Keratinocyte (primary cell): Measurements from ENCODE around the gene MAPK4. TPM values are rescaled to one million over a fixed set of nuclear protein-coding genes. Genes with fewer than 3 reads are reported as not detected.

Experiments
- DNase-seq: peaks from one replicate; pipeline ENCODE4 v3.0.0-alpha.2; 2011; ENCODE audit warnings: low read depth, missing footprints, low spot score
- FAIRE-seq: peaks from 2 replicates; lab custom pipeline; 2011; peaks lifted over from hg19 to GRCh38; lab: Jason Lieb, UNC
- H2AFZ ChIP-seq: 2 replicates; pipeline ENCODE4 v1.6.0; 2012; ENCODE audit warnings: low read length, control low read depth, inconsistent platforms; ENCODE audit not compliant: control insufficient read depth
- H3K27ac ChIP-seq: 2 replicates; pipeline ENCODE4 v1.5.1; 2011; ENCODE audit warnings: low read length; ENCODE audit not compliant: control insufficient read depth, insufficient read depth
- H3K27me3 ChIP-seq: 3 replicates; pipeline ENCODE4 v1.6.0; 2011; ENCODE audit warnings: low read length; ENCODE audit not compliant: control insufficient read depth, insufficient read depth; ENCODE audit errors: extremely low read depth
- H3K36me3 ChIP-seq, 2 experiments: 2 replicates in 1 of 2; 3 replicates in 1 of 2; pipeline ENCODE4 v1.5.1; 2011; ENCODE audit warnings: low read length in 2 of 2, mild to moderate bottlenecking in 1 of 2; ENCODE audit not compliant: control insufficient read depth in 2 of 2, insufficient read depth in 2 of 2; ENCODE audit errors: extremely low read depth in 1 of 2
- H3K4me1 ChIP-seq: 3 replicates; pipeline ENCODE4 v1.5.1; 2011; ENCODE audit warnings: low read length; ENCODE audit not compliant: control insufficient read depth, insufficient read depth; ENCODE audit errors: extremely low read depth
- H3K4me2 ChIP-seq: 3 replicates; pipeline ENCODE4 v1.6.0; 2011; ENCODE audit warnings: low read depth, low read length; ENCODE audit not compliant: control insufficient read depth, insufficient read depth; ENCODE audit errors: extremely low read depth
- H3K4me3 ChIP-seq, 3 experiments: fragments of 200-600 bp in 1 of 3; sonication (generic) in 1 of 3; 2 replicates in 2 of 3; 3 replicates in 1 of 3; pipeline ENCODE4 v1.5.1; 2011 to 2016; ENCODE audit warnings: low read length in 3 of 3, mild to moderate bottlenecking in 3 of 3, control low read depth in 2 of 3, inconsistent platforms in 1 of 3, low read depth in 1 of 3, mixed read lengths in 1 of 3, mixed run types in 1 of 3, moderate library complexity in 1 of 3; ENCODE audit not compliant: control insufficient read depth in 2 of 3, insufficient read depth in 2 of 3; ENCODE audit errors: extremely low read depth in 1 of 3
- H3K79me2 ChIP-seq: 2 replicates; pipeline ENCODE4 v1.6.0; 2012; ENCODE audit warnings: low read length; ENCODE audit not compliant: control insufficient read depth, insufficient read depth
- H3K9ac ChIP-seq: 3 replicates; pipeline ENCODE4 v1.6.0; 2011; ENCODE audit warnings: low read length; ENCODE audit not compliant: control insufficient read depth, insufficient read depth; ENCODE audit errors: extremely low read depth
- H3K9me1 ChIP-seq: 3 replicates; pipeline ENCODE4 v1.6.0; 2011; ENCODE audit warnings: low read length; ENCODE audit not compliant: control insufficient read depth, insufficient read depth; ENCODE audit errors: extremely low read depth
- H3K9me3 ChIP-seq: 2 replicates; pipeline ENCODE4 v1.5.1; 2012; ENCODE audit warnings: low read depth, low read length; ENCODE audit not compliant: control insufficient read depth
- H4K20me1 ChIP-seq: 3 replicates; pipeline ENCODE4 v1.6.0; 2011; ENCODE audit warnings: low read length; ENCODE audit not compliant: control insufficient read depth, insufficient read depth; ENCODE audit errors: extremely low read depth
- EZH2 ChIP-seq: IDR thresholded peaks from one replicate; pipeline ENCODE4 v1.6.1; 2012; ENCODE audit warnings: inconsistent platforms, mild to moderate bottlenecking, low read length, moderate library complexity
- dilution Hi-C: fragments of 300-500 bp; cut with MboI; formaldehyde crosslinking; loops from one replicate; pipeline ENCODE4 v1.7.0; 2020; ENCODE audit warnings: low sequenced_read_pairs; ENCODE audit not compliant: extremely low pct_ligation_motif_present
- polyA plus RNA-seq, 5 experiments: library from polyadenylated mRNA; depleted of rRNA in 3 of 5; stranded (reverse) in 3 of 5; stranded (forward) in 1 of 5; unstranded in 1 of 5; fragments of >200 nt; gene quantifications; 1 replicate in 1 of 5; 2 replicates in 3 of 5; 3 replicates in 1 of 5; pipeline versions ENCODE4 v1.2.1 to v1.2.3, GENCODE V29; 2011 to 2012; ENCODE audit warnings: missing spikeins in 2 of 5, low read depth in 1 of 5, low replicate concordance in 1 of 5
- TF ChIP-seq, protein P1 (sequence below), 3 experiments: IDR thresholded peaks in 1 of 3; conservative IDR thresholded peaks in 1 of 3; optimal IDR thresholded peaks in 1 of 3; 2 replicates in 2 of 3; 3 replicates in 1 of 3; pipeline versions ENCODE3 to v1.5.1; 2011; ENCODE audit warnings: low read length in 3 of 3, mild to moderate bottlenecking in 3 of 3, moderate library complexity in 2 of 3, control low read depth in 1 of 3, inconsistent platforms in 1 of 3; ENCODE audit not compliant: insufficient read depth in 2 of 3; ENCODE audit errors: extremely low read depth in 1 of 3

MAPK4 gene
- polyA plus RNA-seq, 1 donor (not counting 4 experiments of a cell fraction or from before 2014, with no cell fraction given) = not detected

DNA sequence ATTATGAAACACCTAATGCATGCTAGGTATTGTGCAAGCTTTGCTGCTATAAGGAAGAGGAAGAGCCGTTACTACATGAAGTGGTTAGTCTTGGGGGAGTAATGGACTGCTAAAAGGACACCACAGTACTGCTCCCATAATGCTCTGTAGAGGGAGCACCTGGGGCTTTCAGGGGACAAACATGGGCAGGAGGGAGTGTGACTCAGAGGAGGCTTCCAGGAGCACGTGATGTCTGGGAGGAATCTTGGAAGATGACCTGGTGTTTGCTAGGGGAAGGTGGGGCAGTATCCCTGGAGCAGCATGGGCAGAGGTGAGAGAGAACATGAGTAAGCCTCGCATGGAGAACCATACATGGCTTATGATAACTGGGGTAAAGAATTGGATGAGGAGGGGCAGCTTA is 18.8 kb downstream of the MAPK4 start:
- no peak overlapping the region for H3K4me2 ChIP-seq
- no peak overlapping the region for H3K9ac ChIP-seq
- TF ChIP-seq, protein P1, sequence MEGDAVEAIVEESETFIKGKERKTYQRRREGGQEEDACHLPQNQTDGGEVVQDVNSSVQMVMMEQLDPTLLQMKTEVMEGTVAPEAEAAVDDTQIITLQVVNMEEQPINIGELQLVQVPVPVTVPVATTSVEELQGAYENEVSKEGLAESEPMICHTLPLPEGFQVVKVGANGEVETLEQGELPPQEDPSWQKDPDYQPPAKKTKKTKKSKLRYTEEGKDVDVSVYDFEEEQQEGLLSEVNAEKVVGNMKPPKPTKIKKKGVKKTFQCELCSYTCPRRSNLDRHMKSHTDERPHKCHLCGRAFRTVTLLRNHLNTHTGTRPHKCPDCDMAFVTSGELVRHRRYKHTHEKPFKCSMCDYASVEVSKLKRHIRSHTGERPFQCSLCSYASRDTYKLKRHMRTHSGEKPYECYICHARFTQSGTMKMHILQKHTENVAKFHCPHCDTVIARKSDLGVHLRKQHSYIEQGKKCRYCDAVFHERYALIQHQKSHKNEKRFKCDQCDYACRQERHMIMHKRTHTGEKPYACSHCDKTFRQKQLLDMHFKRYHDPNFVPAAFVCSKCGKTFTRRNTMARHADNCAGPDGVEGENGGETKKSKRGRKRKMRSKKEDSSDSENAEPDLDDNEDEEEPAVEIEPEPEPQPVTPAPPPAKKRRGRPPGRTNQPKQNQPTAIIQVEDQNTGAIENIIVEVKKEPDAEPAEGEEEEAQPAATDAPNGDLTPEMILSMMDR (optimal IDR thresholded peaks at IDR 0.05 in 1 of 3, IDR thresholded peaks at IDR 0.05 in 1 of 3, conservative IDR thresholded peaks at IDR 0.05 in 1 of 3; ENCODE audit: extremely low read depth in 1 of 3, insufficient read depth in 2 of 3, low read length in 3 of 3) = peak in 2 of 3 experiments; percentile 12 to 21
- no peak for TF ChIP-seq EZH2
- H3K4me3 ChIP-seq = no peak overlapping the region
- H3K9me1 ChIP-seq = no peaks in the 10 kb centered on the region
- H3K4me1 ChIP-seq = peaks cover 6% of the 10 kb centered on the region
- DNase-seq = peak; percentile 44
- H3K27ac ChIP-seq = no peak overlapping the region
- no peak overlapping the region for H2AFZ ChIP-seq
- no peaks in the 10 kb centered on the region for H3K36me3 ChIP-seq
- FAIRE-seq = no peak
- H3K9me3 ChIP-seq = no peaks in the 10 kb centered on the region
- H3K79me2 ChIP-seq = no peaks in the 10 kb centered on the region
- H3K27me3 ChIP-seq = peaks cover 3% of the 10 kb centered on the region
- H4K20me1 ChIP-seq = no peaks in the 10 kb centered on the region
- dilution Hi-C loops = no loop called here

DNA sequence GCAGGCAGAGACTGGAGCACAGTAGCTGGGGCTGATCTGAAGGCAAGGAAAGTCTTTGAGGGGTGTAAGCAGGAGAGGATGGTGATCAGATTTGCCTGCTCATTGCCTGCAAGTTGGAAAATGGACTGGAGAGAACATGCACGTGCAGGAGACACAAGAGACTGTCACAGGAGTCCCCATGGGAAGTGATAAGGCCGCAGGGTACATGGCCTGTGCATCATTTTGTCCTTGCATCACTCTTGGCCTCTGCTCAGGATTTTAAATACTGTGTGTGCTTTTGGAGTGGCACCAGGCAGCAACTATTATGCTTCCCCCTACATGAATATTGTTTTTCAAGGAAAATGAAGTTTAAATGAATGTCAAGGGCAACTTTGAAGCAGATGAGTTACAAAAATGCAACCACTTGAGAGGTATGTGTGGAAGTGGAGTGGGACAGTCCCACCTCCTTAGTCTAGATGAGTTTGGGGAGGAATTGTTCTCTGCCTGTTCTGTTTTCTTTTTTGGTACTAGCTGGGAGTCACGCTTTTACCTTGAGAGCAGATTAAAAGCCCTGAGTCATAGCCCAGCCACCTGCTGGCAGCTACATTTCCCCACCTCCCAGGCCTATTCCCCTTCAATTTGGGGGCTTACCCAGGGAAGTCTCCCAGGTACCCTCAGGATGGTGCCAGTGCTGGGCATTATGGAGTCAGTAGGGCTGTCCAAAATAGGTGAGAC is 19.3 kb downstream of the MAPK4 start:
- no peak for TF ChIP-seq EZH2
- TF ChIP-seq, protein P1 (optimal IDR thresholded peaks at IDR 0.05 in 1 of 3, IDR thresholded peaks at IDR 0.05 in 1 of 3, conservative IDR thresholded peaks at IDR 0.05 in 1 of 3; ENCODE audit: extremely low read depth in 1 of 3, insufficient read depth in 2 of 3, low read length in 3 of 3) = no peak
- no peaks in the 10 kb centered on the region for H3K9me3 ChIP-seq
- H3K4me3 ChIP-seq = no peak overlapping the region
- FAIRE-seq = no peak
- H3K9ac ChIP-seq = no peak overlapping the region
- H3K79me2 ChIP-seq = no peaks in the 10 kb centered on the region
- no peaks in the 10 kb centered on the region for H4K20me1 ChIP-seq
- peaks cover 6% of the 10 kb centered on the region for H3K4me1 ChIP-seq
- no peak overlapping the region for H3K27ac ChIP-seq
- H3K9me1 ChIP-seq = no peaks in the 10 kb centered on the region
- dilution Hi-C loops = no loop called here
- no peaks in the 10 kb centered on the region for H3K36me3 ChIP-seq
- no peak overlapping the region for H3K4me2 ChIP-seq
- peaks cover 3% of the 10 kb centered on the region for H3K27me3 ChIP-seq
- H2AFZ ChIP-seq = no peak overlapping the region
- no peak for DNase-seq
